HepG2 (cell line): ENCODE data around the gene STK38L. TPM values are rescaled to one million over a fixed set of nuclear protein-coding genes. Genes with fewer than 3 reads are reported as not detected.
A peak's percentile ranks its signal among the peaks of the same experiment; 100 is the strongest.

ENCODE experiments used
- NFE2L1 ChIP-seq: sonication (generic); formaldehyde crosslinking; IDR thresholded peaks from 2 replicates; pipeline ENCODE4 v1.4.0; 2020; ENCODE audit warnings: missing genetic modification reagents, mild to moderate bottlenecking, borderline replicate concordance
- NFIC ChIP-seq: IDR thresholded peaks from 2 replicates; pipeline ENCODE4 v1.6.1; 2012; ENCODE audit warnings: mild to moderate bottlenecking, low read length, inconsistent platforms
- PAX8 ChIP-seq: sonication (generic); formaldehyde crosslinking; IDR thresholded peaks from 2 replicates; pipeline ENCODE4 v1.8.0; 2022; ENCODE audit warnings: mild to moderate bottlenecking, missing genetic modification reagents, borderline replicate concordance
- PHF21A ChIP-seq: sonication (generic); formaldehyde crosslinking; IDR thresholded peaks from 2 replicates; pipeline ENCODE4 v1.5.0; 2020; ENCODE audit warnings: mild to moderate bottlenecking, missing genetic modification reagents
- PRMT3 ChIP-seq: sonication (generic); formaldehyde crosslinking; IDR thresholded peaks from 2 replicates; pipeline ENCODE4 v1.8.1; 2022; ENCODE audit warnings: low read depth, mild to moderate bottlenecking, moderate library complexity, missing genetic modification reagents, borderline replicate concordance
- SOX13 ChIP-seq, 3 experiments: fragments of 450-650 bp in 1 of 3; sonication (generic) in 1 of 3; formaldehyde crosslinking in 1 of 3; IDR thresholded peaks in 2 of 3; conservative IDR thresholded peaks in 1 of 3; 2 replicates each; pipeline versions ENCODE4 v1.5.0 to v1.6.1; 2016 to 2020; ENCODE audit warnings: antibody characterized with exemption in 1 of 3, mild to moderate bottlenecking in 1 of 3, missing compliant biosample characterization in 1 of 3, missing genetic modification reagents in 1 of 3, moderate library complexity in 1 of 3
- TOPORS ChIP-seq: sonication (generic); formaldehyde crosslinking; IDR thresholded peaks from 2 replicates; pipeline ENCODE4 v1.8.0; 2023; ENCODE audit warnings: mild to moderate bottlenecking, missing genetic modification reagents
- TSC22D2 ChIP-seq: sonication (generic); formaldehyde crosslinking; IDR thresholded peaks from 2 replicates; pipeline ENCODE4 v1.5.1; 2020; ENCODE audit warnings: missing genetic modification reagents, mild to moderate bottlenecking, borderline replicate concordance
- ZKSCAN8 ChIP-seq: IDR thresholded peaks from 2 replicates; pipeline ENCODE4 v1.6.1; 2016; ENCODE audit warnings: borderline replicate concordance, missing genetic modification reagents, missing compliant biosample characterization
- ZNF569 ChIP-seq: sonication (generic); formaldehyde crosslinking; IDR thresholded peaks from 2 replicates; pipeline ENCODE4 v1.5.0; 2020; ENCODE audit warnings: mild to moderate bottlenecking, missing genetic modification reagents, moderate library complexity, borderline replicate concordance
- polyA plus RNA-seq, 8 experiments: library from polyadenylated mRNA; depleted of rRNA in 3 of 8; stranded (reverse) in 7 of 8; unstranded in 1 of 8; fragments of >200 nt; fragmentation: Illumina TruSeq in 4 of 8; extraction: Trizol in 4 of 8; gene quantifications; 2 replicates each; pipeline versions ENCODE4 v1.2.1 to v1.2.3, GENCODE V29; 2011 to 2016; ENCODE audit warnings: low read depth in 4 of 8, missing spikeins in 1 of 8, mixed read lengths in 1 of 8; ENCODE audit not compliant: insufficient read depth in 1 of 8
- total RNA-seq, 5 experiments: library from RNA; depleted of rRNA; stranded (reverse); fragments of >200 nt; fragmentation: Illumina TruSeq; extraction: Trizol; gene quantifications; 2 replicates each; pipeline ENCODE4 v1.2.3, GENCODE V29; 2016; ENCODE audit warnings: low read depth in 1 of 5
- TF ChIP-seq, protein P1 (sequence below): sonication (generic); formaldehyde crosslinking; IDR thresholded peaks from 2 replicates; pipeline ENCODE4 v1.4.0; 2020; ENCODE audit warnings: missing genetic modification reagents
- TF ChIP-seq, protein P2 (sequence below), 2 experiments: sonication (generic) in 1 of 2; formaldehyde crosslinking in 1 of 2; IDR thresholded peaks; 2 replicates each; pipeline versions ENCODE4 v1.6.1 to v1.9.0; 2014 to 2022; ENCODE audit warnings: antibody characterized with exemption in 1 of 2, borderline replicate concordance in 1 of 2, inconsistent platforms in 1 of 2, low read depth in 1 of 2, missing genetic modification reagents in 1 of 2
- TF ChIP-seq, protein P3 (sequence below): sonication (generic); formaldehyde crosslinking; IDR thresholded peaks from 2 replicates; pipeline ENCODE4 v1.5.1; 2020; ENCODE audit warnings: mild to moderate bottlenecking, missing genetic modification reagents, moderate library complexity

Gene STK38L
- total and polyA plus RNA-seq, 2 of the 13 experiments (the other 11 are each of a cell fraction or from before 2014, with no cell fraction given): 6.1 to 26.4 TPM

DNA sequence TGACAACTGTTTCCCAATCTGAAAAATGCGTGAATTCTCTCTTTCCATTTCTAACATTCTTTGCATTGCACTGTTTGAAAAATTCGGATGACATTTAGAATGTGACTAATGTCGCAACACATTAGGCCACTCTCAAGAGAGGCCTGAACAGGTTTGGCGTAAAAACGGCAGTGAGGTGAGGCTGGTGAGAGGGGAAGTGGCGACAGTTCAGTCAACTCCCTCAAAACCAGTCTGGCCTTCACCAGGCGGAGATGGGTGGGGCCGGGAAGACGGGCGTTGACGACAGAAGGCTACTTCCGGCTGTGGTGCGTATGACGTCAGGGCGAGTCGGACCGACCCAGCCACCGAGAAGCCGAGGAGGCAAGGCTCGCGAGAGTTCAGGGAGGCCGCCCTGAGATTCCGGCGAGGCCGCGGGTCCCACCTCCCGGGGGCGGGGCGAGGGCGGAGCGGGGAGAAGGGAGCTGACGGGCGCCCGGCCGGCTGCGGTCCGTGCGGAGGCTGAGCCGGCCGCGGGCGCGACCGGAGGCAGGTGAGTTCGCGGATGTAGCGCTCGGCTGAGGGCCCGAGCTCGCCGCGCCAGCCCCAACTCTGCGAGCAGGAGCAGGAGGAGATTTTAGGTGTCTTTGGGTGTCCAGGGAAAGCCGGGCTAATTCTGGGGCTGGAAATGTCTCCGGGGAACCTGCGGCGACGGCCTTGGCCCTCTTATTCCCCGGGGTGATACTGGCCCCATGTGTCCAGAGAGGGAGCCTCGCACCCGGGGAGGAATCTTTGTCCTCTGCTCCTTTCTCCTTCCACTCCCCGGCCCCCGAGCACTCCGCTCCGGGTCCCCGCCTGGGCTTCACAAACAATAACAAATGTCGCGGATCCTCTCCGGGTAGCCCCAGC is at the start of gene STK38L (continued):
- TF ChIP-seq, protein P1, sequence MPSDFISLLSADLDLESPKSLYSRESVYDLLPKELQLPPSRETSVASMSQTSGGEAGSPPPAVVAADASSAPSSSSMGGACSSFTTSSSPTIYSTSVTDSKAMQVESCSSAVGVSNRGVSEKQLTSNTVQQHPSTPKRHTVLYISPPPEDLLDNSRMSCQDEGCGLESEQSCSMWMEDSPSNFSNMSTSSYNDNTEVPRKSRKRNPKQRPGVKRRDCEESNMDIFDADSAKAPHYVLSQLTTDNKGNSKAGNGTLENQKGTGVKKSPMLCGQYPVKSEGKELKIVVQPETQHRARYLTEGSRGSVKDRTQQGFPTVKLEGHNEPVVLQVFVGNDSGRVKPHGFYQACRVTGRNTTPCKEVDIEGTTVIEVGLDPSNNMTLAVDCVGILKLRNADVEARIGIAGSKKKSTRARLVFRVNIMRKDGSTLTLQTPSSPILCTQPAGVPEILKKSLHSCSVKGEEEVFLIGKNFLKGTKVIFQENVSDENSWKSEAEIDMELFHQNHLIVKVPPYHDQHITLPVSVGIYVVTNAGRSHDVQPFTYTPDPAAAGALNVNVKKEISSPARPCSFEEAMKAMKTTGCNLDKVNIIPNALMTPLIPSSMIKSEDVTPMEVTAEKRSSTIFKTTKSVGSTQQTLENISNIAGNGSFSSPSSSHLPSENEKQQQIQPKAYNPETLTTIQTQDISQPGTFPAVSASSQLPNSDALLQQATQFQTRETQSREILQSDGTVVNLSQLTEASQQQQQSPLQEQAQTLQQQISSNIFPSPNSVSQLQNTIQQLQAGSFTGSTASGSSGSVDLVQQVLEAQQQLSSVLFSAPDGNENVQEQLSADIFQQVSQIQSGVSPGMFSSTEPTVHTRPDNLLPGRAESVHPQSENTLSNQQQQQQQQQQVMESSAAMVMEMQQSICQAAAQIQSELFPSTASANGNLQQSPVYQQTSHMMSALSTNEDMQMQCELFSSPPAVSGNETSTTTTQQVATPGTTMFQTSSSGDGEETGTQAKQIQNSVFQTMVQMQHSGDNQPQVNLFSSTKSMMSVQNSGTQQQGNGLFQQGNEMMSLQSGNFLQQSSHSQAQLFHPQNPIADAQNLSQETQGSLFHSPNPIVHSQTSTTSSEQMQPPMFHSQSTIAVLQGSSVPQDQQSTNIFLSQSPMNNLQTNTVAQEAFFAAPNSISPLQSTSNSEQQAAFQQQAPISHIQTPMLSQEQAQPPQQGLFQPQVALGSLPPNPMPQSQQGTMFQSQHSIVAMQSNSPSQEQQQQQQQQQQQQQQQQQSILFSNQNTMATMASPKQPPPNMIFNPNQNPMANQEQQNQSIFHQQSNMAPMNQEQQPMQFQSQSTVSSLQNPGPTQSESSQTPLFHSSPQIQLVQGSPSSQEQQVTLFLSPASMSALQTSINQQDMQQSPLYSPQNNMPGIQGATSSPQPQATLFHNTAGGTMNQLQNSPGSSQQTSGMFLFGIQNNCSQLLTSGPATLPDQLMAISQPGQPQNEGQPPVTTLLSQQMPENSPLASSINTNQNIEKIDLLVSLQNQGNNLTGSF (CRISPR knock-in tag): peak; percentile 33
- no peak for TF ChIP-seq ZKSCAN8 (CRISPR knock-in tag)
- 0 out of 2 replicates have a peak, but pooled peaks have one; percentile 75 for TF ChIP-seq TOPORS (CRISPR knock-in tag)
- TF ChIP-seq SOX13 (IDR thresholded peaks at IDR 0.05): no peak
- 0 out of 4 replicates have a peak, but pooled peaks of 1 of the 2 experiments have one; percentile 16 for TF ChIP-seq SOX13 (CRISPR knock-in tag; conservative IDR thresholded peaks at IDR 0.05 in 1 of 2, IDR thresholded peaks at IDR 0.05 in 1 of 2)
- no peak for TF ChIP-seq ZNF569 (CRISPR knock-in tag)
- no peak for TF ChIP-seq NFE2L1
- peak; percentile 38; the same call in 1 of the 2 replicates for TF ChIP-seq PAX8 (CRISPR knock-in tag)
- TF ChIP-seq, protein P2, sequence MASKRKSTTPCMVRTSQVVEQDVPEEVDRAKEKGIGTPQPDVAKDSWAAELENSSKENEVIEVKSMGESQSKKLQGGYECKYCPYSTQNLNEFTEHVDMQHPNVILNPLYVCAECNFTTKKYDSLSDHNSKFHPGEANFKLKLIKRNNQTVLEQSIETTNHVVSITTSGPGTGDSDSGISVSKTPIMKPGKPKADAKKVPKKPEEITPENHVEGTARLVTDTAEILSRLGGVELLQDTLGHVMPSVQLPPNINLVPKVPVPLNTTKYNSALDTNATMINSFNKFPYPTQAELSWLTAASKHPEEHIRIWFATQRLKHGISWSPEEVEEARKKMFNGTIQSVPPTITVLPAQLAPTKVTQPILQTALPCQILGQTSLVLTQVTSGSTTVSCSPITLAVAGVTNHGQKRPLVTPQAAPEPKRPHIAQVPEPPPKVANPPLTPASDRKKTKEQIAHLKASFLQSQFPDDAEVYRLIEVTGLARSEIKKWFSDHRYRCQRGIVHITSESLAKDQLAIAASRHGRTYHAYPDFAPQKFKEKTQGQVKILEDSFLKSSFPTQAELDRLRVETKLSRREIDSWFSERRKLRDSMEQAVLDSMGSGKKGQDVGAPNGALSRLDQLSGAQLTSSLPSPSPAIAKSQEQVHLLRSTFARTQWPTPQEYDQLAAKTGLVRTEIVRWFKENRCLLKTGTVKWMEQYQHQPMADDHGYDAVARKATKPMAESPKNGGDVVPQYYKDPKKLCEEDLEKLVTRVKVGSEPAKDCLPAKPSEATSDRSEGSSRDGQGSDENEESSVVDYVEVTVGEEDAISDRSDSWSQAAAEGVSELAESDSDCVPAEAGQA (IDR thresholded peaks at IDR 0.05; ENCODE audit: low read depth): peak; percentile 99
- TF ChIP-seq, protein P2 (CRISPR knock-in tag; IDR thresholded peaks at IDR 0.05; ENCODE audit: borderline replicate concordance): no peak
- no peak for TF ChIP-seq TSC22D2
- TF ChIP-seq, protein P3, sequence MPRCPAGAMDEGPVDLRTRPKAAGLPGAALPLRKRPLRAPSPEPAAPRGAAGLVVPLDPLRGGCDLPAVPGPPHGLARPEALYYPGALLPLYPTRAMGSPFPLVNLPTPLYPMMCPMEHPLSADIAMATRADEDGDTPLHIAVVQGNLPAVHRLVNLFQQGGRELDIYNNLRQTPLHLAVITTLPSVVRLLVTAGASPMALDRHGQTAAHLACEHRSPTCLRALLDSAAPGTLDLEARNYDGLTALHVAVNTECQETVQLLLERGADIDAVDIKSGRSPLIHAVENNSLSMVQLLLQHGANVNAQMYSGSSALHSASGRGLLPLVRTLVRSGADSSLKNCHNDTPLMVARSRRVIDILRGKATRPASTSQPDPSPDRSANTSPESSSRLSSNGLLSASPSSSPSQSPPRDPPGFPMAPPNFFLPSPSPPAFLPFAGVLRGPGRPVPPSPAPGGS (CRISPR knock-in tag): peak; percentile 33; the same call in 1 of the 2 replicates
- 0 out of 2 replicates have a peak, but pooled peaks have one; percentile 59 for TF ChIP-seq PRMT3 (CRISPR knock-in tag)
- 0 out of 2 replicates have a peak, but pooled peaks have one; percentile 63 for TF ChIP-seq PHF21A (CRISPR knock-in tag)
- no peak for TF ChIP-seq NFIC
